Measurements from ENCODE around the gene SLC10A3.

SLC10A3 gene

GRCh38 chrX:154476821-154477220 lies 13.6 kb downstream of the SLC10A3 start:
- TF ChIP-seq CEBPB (IDR thresholded peaks at IDR 0.05) (no peak), TAF1 (IDR thresholded peaks at IDR 0.05; ENCODE audit: low read depth) (no peak), USF1 (IDR thresholded peaks at IDR 0.05) (no peak), RAD21 (IDR thresholded peaks at IDR 0.05; ENCODE audit: low read depth) (no peak), EP300 (IDR thresholded peaks at IDR 0.05; ENCODE audit: borderline replicate concordance) (no peak), FOXM1 (IDR thresholded peaks at IDR 0.05; ENCODE audit: borderline replicate concordance, low read depth) (no peak), MAX (IDR thresholded peaks at IDR 0.05) (no peak), CREB1 (IDR thresholded peaks at IDR 0.05; ENCODE audit: low read depth) (no peak), EGR1 (IDR thresholded peaks at IDR 0.05) (no peak), NFIC (IDR thresholded peaks at IDR 0.05) (no peak), REST (IDR thresholded peaks at IDR 0.05; ENCODE audit: low read depth) (no peak), ZBTB7A (IDR thresholded peaks at IDR 0.05; ENCODE audit: low read depth) (no peak)

- TF ChIP-seq FOXM1 (IDR thresholded peaks at IDR 0.05; ENCODE audit: borderline replicate concordance, low read depth) (no peak), CEBPB (IDR thresholded peaks at IDR 0.05) (no peak), USF1 (IDR thresholded peaks at IDR 0.05) (no peak), CREB1 (IDR thresholded peaks at IDR 0.05; ENCODE audit: low read depth) (no peak), YY1 (IDR thresholded peaks at IDR 0.05; ENCODE audit: low read depth) (no peak), RAD21 (IDR thresholded peaks at IDR 0.05; ENCODE audit: low read depth) (no peak), TCF12 (IDR thresholded peaks at IDR 0.05; ENCODE audit: low read depth) (no peak), REST (IDR thresholded peaks at IDR 0.05; ENCODE audit: low read depth) (no peak), NFIC (IDR thresholded peaks at IDR 0.05) (no peak), MAX (IDR thresholded peaks at IDR 0.05) (no peak), EP300 (IDR thresholded peaks at IDR 0.05; ENCODE audit: borderline replicate concordance) (no peak), TAF1 (IDR thresholded peaks at IDR 0.05; ENCODE audit: low read depth) (no peak), ZBTB7A (IDR thresholded peaks at IDR 0.05; ENCODE audit: low read depth) (no peak), TEAD4 (IDR thresholded peaks at IDR 0.05) (no peak), EGR1 (IDR thresholded peaks at IDR 0.05) (no peak)
Measured at GRCh38 chrX:154473683-154474082, 16.7 kb downstream of the SLC10A3 start.

GRCh38 chrX:154472685-154473632 lies 17.5 kb downstream of the SLC10A3 start:
- TF ChIP-seq MAX (IDR thresholded peaks at IDR 0.05) (no peak), YY1 (IDR thresholded peaks at IDR 0.05; ENCODE audit: low read depth) (no peak), EP300 (IDR thresholded peaks at IDR 0.05; ENCODE audit: borderline replicate concordance) (no peak), ZBTB7A (IDR thresholded peaks at IDR 0.05; ENCODE audit: low read depth) (no peak), RAD21 (IDR thresholded peaks at IDR 0.05; ENCODE audit: low read depth) (no peak), CREB1 (IDR thresholded peaks at IDR 0.05; ENCODE audit: low read depth) (no peak)

- TF ChIP-seq TEAD4 (IDR thresholded peaks at IDR 0.05) (no peak), MAX (IDR thresholded peaks at IDR 0.05) (no peak), REST (IDR thresholded peaks at IDR 0.05; ENCODE audit: low read depth) (no peak), USF1 (IDR thresholded peaks at IDR 0.05) (no peak), NFIC (IDR thresholded peaks at IDR 0.05) (no peak), EGR1 (IDR thresholded peaks at IDR 0.05) (no peak), CREB1 (IDR thresholded peaks at IDR 0.05; ENCODE audit: low read depth) (no peak)
Measured at GRCh38 chrX:154471839-154472684, 18.4 kb downstream of the SLC10A3 start.

Measured in Ishikawa (cell line).